HG03175 (cell line): ENCODE data around the gene CNMD.
"Not testable (repeated sequence)": the region's sequence is repeated elsewhere in the genome, so short reads cannot be mapped to it uniquely, and the experiment has no call there.

Experiments
- ATAC-seq: cut with Tn5 transposase; IDR thresholded peaks from one replicate; pipeline ENCODE4 v1.9.1; 2021; ENCODE audit warnings: mild to moderate bottlenecking, moderate library complexity; ENCODE audit not compliant: unreplicated experiment

The CNMD gene

DNA sequence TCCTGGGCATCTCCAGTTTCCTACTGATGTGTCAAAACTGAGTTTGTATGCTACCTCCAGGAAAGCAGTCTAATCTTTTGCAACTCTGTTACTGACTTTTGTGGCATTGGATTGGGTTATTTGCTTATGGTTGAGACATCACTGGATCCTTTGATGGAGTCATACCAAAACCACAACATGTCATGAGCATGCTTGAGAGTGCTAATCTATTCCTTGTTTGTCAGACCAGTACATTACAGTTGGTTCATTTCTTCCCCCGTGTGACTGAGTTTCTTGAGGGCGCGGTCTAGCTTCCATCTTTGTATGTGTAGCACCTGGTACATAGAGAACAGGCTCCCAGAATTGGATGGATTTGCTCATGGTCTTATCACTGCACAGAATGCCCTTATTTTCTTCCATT, 43.8 kb downstream of the CNMD start:
- no peak for ATAC-seq

DNA sequence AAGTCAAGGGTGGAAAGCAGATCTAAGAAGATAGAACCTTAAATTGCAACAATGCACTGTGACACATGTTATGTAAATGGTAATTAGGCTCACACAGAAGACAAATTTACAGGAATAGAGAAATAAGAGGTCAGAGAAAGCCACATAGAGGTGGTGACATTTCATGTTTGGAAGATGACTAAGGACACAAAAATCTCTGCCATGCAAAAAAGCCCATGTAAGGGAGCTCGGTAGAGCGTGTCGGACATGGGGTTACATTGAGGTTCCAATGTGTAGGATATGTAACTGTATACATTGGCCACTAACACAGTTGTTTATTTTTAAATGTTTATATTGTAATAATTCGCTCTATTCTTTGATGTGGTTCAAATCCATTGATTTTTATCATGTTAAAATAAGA, 53.2 kb downstream of the CNMD start:
- ATAC-seq, result no peak

DNA sequence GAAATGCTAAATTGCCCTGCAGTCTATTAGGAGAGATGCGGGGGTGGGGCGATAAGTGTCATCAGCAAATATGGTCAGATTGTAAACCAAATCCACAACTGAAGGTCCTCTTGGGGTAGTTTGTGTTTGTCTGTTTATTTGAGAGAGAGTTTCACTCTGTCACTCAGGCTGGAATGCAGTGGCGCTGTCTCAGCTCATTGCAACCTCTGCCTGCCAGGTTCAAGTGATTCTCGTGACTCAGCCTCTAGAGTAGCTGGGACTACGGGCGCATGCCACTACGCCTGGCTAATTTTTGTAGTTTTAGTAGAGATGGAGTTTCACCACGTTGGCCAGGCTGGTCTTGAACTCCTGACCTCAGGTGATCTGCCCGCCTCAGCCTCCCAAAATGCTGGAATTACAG, 53.8 kb downstream of the CNMD start:
- ATAC-seq, result not testable (repeated sequence)

DNA sequence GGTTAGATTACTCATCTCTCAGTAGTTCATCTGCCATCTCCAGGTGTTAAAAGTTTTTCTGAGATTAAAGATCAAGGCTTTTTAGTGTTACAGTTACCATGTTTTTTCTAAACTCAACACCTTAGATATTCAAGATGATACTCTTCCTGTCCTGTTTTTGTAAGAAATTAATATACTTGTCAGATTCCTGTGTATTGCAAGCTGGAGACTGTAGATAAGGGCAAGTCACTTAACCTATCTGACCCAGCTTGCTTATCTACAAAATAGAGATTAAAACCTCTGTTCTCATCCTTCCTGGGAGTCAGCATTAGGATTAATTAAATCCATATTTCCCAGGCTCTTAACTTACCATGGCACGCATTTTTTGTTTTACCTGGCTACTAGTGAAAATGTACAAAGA, 61.8 kb downstream of the CNMD start:
- no peak for ATAC-seq

DNA sequence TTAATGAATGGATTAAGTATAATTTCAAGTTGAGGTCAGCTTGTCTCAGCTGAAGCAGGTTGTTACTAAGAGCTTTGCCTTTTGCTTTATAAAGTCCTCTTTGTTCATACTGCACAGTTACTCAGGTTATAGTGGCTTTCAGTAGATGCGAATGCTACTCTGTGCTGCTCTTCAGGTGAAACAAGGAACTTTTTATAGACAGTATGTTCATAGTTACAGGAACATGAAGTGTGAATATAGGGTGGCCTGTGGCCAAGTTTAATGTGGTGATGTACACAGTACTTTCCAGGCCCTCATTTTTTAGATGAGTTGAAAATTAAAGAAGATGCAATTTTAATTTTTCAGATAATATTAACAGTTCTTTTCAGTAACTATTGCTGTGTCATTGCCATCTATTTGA, 66.2 kb downstream of the CNMD start:
- ATAC-seq, result no peak

DNA sequence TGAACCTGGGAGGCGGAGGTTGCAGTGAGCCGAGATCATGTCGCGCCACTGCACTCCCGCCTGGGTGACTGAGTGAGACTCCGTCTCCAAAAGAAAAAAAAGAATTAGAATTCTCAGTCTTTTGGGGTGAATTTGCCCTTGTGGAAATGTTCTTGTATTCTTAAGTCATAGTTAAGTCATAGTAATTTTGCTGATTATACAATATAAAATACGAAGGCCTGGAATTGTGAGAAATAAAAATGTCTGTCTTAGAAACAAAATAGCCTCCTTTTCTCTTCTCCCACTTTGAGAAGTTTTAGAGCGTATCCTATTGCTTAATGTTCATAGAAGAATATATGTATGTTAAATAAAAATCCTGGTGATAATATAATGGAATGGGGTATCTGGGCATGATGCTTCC, 68.9 kb downstream of the CNMD start:
- ATAC-seq, result no peak

DNA sequence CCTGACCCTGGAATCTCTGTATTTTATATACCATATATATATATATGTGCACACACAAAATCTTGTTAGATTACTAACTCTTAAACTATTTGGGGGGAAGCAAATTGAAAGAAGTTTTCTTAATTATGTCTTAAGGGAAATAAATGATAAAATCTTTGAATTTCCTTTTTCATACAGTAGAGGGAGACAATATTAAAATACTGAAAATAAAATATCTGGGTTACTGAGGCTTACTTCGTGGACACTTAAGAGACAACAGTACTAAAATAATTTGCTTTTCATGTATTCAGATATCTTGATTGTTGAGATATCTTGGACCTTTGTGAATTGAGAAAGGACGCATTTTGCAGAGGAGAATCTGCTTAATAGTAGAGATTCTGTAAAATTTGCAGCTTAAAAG, 69.9 kb downstream of the CNMD start:
- no peak for ATAC-seq

DNA sequence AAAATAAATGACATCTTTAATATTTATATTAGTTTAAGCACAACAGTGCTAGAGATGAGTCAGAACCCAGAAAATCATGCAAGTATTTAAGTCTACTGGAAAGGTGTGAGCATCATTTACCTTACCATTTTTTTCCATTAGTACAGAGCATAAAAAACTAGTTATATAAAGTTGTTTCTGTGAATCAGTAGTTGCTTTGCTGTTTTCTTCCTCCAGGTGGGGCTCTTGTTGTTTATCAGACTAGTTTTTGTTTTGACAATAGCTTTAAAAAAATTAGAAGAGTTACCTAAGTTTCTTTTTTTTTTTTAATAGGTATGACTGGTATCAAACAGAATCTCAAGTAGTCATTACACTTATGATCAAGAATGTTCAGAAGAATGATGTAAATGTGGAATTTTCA, 74.3 kb downstream of the CNMD start:
- no peak for ATAC-seq

DNA sequence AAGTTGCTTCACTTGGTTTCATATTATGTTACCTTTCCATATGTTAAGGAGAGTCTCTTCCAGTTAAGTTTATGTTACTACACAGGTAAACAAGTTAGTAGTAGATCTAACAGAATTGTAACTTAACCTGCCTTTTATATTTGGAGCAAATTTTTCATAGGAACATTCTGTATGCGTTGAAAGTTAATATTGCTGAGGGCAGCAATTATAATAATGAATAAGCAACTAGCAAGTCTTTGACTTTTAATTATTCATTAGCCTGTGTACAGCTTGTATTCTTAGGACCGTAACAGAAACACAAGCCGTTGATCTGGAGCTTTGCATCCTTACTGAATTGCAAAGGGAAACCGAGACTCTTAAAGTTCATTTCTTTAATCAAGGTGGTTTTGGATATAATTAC, 75.3 kb downstream of the CNMD start:
- no peak for ATAC-seq

DNA sequence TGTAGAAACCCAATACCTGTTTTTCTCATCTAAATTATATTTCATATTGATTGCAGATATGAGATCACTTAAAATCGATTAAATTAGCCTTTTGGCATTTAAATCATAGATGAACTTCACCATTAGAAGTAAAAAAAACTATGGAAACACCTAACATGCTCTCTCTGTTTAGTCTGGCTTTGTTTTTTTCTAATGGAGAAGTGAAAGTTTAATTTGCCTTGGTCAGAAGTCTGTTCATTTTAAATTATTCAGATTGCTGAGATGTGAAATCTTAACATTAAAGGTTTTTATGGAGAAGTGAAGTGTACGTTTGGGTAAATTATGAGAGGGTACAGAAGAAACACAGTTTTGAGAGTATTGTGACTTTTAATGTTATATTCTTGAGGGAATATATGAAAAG, 80.3 kb downstream of the CNMD start:
- ATAC-seq, result no peak
